KOPT-K1 (cell line): ENCODE measurements around the gene TCAP.

Experiments
- H3K27ac ChIP-seq: fragments of 200-600 bp; sonication (generic); 2 replicates; pipeline ENCODE4 v1.5.1; 2016; ENCODE audit warnings: antibody characterized with exemption, mild to moderate bottlenecking, low read depth, low read length; ENCODE audit not compliant: poor library complexity, severe bottlenecking
- H3K36me3 ChIP-seq: fragments of 200-600 bp; sonication (generic); 2 replicates; pipeline ENCODE4 v1.5.1; 2017; ENCODE audit warnings: antibody characterized with exemption, mild to moderate bottlenecking, low read length, moderate library complexity; ENCODE audit not compliant: insufficient read depth
- H3K9me3 ChIP-seq: fragments of 200-600 bp; sonication (generic); 2 replicates; pipeline ENCODE4 v1.5.1; 2017; ENCODE audit warnings: antibody characterized with exemption, low read length, mild to moderate bottlenecking; ENCODE audit not compliant: insufficient read depth, poor library complexity, severe bottlenecking

Gene TCAP

DNA sequence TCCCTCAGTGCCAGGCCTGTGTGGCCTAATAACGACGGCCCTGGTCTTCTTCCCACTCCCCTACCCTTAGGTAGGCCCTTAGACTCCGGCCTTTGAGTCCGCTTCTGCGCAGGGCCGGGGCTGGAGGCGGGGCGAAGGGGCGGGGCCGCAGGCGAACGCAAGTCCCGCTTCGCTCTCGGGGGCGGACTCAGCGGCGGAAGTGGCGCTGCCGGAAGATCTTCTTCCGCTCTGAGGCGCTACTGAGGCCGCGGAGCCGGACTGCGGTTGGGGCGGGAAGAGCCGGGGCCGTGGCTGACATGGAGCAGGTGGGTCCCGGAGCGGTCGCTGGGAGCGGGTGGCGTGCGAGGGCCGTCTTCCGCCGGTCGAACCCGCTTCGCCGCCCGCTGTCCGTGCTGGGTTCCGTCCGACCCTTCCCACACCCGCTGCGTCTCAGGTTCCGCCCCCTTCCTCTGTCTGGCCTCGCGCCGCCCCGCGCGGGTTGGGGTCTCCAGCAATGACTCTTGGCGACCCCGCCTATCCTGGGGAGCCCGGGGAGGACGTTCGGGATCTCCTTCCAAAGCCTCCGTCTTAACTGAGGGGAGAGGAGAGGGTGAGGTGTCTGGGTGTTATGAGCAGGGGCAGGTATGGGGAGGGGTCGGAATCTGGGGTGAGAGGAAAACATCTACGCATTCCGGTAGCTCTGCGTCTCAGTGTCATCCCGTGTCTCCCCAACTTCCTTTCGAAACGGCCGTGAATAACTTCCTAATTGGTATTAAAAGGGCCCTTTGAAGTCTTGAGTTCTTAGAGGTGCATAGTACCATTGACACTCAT lies 28.0 kb upstream of the TCAP start, which contains the start of gene STARD3:
Gene STARD3, plus strand, starts transcription at position 218 of the 810 bp plus-strand sequence. CDS start 16,388 bp downstream, outside the sequence.
- peak within 1 kb of the TSS; percentile 82 for H3K27ac ChIP-seq
- peaks cover 15% of the 10 kb centered on the region; the same call in 1 of the 2 replicates for H3K36me3 ChIP-seq
- no peaks in the 10 kb centered on the region for H3K9me3 ChIP-seq

- H3K9me3 ChIP-seq, result no peaks in the 10 kb centered on the region
- H3K36me3 ChIP-seq, result peaks cover 15% of the 10 kb centered on the region; the same call in 1 of the 2 replicates
- H3K27ac ChIP-seq, result peak overlapping the region; percentile 82
Measured at GRCh38 chr17:39638317-39638716, 26.8 kb upstream of the TCAP start.

GRCh38 chr17:39639043-39639442 lies 26.1 kb upstream of the TCAP start:
- H3K9me3 ChIP-seq, result no peaks in the 10 kb centered on the region
- peaks cover 15% of the 10 kb centered on the region; the same call in 1 of the 2 replicates for H3K36me3 ChIP-seq
- no peak overlapping the region for H3K27ac ChIP-seq

DNA sequence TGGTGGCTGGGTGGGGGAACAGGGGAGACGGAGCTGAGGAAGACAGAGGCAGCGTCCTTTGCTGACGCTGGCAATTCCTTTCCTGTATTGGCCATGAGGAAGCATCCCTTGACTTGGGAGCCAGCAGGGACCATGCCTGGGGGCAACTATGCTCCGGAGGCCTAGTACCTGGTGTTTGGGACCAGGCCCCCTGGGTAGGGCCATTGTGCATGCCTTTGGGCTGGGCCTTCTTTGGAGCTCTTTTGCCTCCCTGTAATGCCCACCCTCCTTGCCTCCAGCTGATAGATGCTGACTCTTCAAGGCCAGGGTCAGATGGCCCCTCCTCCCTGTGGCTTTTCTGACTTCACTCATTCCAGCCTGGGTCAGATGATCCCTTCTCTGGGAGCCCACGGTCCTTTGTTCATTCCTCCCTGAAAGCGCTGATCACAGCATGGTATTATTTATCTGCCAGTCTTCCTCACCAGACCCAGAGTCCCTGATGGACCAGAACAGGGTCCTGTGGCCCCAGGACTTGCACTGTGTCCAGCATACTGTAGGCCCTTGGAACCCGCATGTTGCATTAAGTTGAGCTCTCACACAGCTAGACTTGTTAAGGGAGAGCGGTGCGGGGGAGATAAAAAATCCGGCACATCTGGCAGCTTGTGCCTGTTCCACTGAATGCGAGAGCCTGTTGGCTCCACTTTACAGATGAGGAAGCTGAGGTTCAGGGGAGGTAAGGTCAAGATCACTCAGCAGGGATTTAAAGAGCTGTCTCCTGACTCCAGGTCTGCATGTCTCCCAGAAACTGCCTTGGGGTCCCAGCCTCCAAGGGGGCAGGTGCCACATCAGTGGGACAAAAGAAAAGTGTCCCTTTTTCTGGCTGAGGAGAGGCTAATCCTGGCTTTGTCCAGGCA lies 25.3 kb upstream of the TCAP start:
- H3K27ac ChIP-seq, result no peak overlapping the region
- no peaks in the 10 kb centered on the region for H3K9me3 ChIP-seq
- peaks cover 15% of the 10 kb centered on the region; the same call in 1 of the 2 replicates for H3K36me3 ChIP-seq

DNA sequence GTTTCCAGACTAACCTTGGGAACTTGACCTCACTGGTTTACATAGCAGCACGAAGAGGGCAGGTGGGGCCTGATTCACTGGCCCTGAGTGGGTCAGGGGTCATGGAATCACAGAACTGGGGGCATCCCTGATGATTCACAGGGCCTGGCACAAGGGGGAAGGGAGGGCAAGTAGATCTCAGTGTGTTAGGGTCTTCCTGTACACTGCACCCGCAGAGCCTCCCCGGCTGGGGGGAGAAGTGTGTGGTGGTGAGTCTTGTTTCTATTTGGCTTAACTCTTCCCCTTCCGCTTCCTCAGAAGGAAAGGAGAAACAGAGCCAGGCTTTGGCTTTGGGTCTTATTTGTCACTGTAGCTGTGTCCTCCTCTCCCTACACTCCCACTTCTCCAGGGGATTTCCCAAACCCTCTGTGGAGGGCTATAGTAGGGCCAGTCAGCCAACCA lies 24.5 kb upstream of the TCAP start:
- no peak overlapping the region for H3K27ac ChIP-seq
- no peaks in the 10 kb centered on the region for H3K9me3 ChIP-seq
- peaks cover 18% of the 10 kb centered on the region; the same call in 1 of the 2 replicates for H3K36me3 ChIP-seq

DNA sequence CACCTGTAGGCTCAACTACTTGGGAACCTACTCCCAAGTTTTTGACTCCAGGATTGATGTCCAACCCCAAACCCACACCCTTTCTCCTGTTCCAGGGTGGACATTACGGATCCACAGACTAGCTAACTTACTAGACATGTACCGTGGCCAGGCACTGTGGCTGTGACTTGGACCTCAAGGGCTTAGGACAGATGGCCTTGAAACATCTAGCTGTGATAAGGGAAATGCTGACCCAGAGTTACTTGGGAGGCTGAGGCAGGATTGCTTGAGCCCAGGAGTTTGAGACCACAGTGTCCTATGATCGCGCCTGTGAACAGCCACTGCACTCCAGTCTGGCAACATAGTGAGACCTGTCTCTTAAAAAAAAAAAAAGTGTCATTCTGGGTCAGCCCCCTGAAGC lies 24.1 kb upstream of the TCAP start:
- no peaks in the 10 kb centered on the region for H3K9me3 ChIP-seq
- H3K36me3 ChIP-seq, result peaks cover 18% of the 10 kb centered on the region; the same call in 1 of the 2 replicates
- no peak overlapping the region for H3K27ac ChIP-seq

- H3K27ac ChIP-seq, result no peak overlapping the region
- peaks cover 18% of the 10 kb centered on the region; the same call in 1 of the 2 replicates for H3K36me3 ChIP-seq
- no peaks in the 10 kb centered on the region for H3K9me3 ChIP-seq
Measured at GRCh38 chr17:39641883-39642282, 23.3 kb upstream of the TCAP start.

DNA sequence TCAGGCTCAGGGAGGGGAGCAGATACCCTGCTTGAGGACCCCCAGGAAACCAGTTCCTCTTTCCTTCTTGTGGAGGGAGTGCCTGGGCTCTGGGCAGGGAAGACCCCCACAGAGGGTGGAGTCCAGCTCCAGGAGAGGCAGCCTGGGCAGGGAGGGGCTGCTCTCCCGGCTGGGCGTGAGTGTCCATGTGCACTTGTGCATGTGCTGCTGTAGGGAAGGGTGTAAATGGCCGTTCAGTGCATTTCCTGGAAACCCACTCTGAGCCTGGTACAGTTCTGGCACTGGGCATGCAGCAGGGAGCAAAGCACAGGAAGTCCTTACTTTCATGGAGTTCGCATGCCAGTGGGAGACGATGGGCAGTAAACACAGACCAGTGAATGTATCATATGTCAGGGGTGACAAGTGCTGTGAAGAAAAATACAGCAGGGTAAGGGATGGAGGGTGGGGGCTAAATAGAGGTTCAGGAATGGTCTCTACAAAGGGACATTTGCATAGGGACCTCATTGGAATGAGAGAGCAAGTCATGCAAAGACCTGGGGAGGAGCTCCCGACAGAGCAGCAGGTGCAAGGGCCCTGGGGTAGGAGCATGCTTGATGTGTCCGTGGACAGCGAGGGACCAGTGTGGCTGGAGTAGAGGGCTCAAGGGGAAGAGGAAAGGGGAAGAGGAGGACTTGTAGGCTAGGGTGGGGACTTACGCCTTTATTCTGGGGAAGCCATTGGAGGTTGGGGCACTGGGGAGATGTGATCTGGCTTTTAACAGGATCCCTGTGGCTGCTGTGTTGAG lies 22.7 kb upstream of the TCAP start:
- no peaks in the 10 kb centered on the region for H3K9me3 ChIP-seq
- peaks cover 18% of the 10 kb centered on the region; the same call in 1 of the 2 replicates for H3K36me3 ChIP-seq
- H3K27ac ChIP-seq, result no peak overlapping the region

GRCh38 chr17:39643271-39643670 lies 21.9 kb upstream of the TCAP start:
- Histone ChIP-seq H3K36me3 (peaks cover 18% of the 10 kb centered on the region; the same call in 1 of the 2 replicates), H3K27ac (no peak overlapping the region), H3K9me3 (no peaks in the 10 kb centered on the region)

DNA sequence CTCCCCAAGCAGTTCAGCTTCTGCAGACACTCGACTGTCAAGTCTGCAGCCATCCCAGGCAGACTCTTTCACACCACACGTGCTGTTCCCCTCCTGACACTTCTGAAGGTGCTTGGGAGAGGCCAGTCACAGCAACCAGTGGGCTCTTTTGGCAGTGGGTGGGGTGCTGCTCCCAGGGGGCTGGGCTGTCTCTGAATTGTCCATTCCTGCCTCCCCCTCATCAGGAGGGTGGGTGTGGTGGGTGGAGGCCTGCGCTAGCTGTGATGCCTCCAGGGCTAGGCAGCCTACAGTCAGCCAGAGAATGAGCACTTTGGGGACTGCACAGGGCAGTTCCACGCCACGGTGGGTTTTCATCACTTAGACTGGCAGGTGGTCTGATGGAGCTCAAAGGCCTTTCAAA lies 17.9 kb upstream of the TCAP start:
- no peak overlapping the region for H3K27ac ChIP-seq

GRCh38 chr17:39648616-39649366 lies 16.4 kb upstream of the TCAP start:
- Histone ChIP-seq H3K27ac (no peak overlapping the region), H3K36me3 (peaks cover 23% of the 10 kb centered on the region), H3K9me3 (no peaks in the 10 kb centered on the region)

More for the DNA sequence above, 17.9 kb upstream of the TCAP start:
- peaks cover 17% of the 10 kb centered on the region for H3K36me3 ChIP-seq
- H3K9me3 ChIP-seq, result no peaks in the 10 kb centered on the region

- no peaks in the 10 kb centered on the region for H3K9me3 ChIP-seq
- H3K27ac ChIP-seq, result no peak overlapping the region
Measured at GRCh38 chr17:39650121-39650579, 15.0 kb upstream of the TCAP start.

GRCh38 chr17:39651923-39652586 lies 13.1 kb upstream of the TCAP start:
- no peaks in the 10 kb centered on the region for H3K9me3 ChIP-seq
- peaks cover 51% of the 10 kb centered on the region for H3K36me3 ChIP-seq
- H3K27ac ChIP-seq, result no peak overlapping the region

More at GRCh38 chr17:39650121-39650579, 15.0 kb upstream of the TCAP start:
- peaks cover 35% of the 10 kb centered on the region for H3K36me3 ChIP-seq
